GM12865 (cell line): Measurements from ENCODE around the gene DTX1.
A peak's percentile ranks its signal among the peaks of the same experiment; 100 is the strongest.

Experiments used
- DNase-seq: peaks from one replicate; pipeline ENCODE4 v3.0.0; 2010; ENCODE audit warnings: low read depth
- H3K4me3 ChIP-seq: 2 replicates; pipeline ENCODE4 v1.5.1; 2011; ENCODE audit warnings: mild to moderate bottlenecking, low read depth, low read length, control low read depth
- TF ChIP-seq, protein P1 (sequence below): IDR thresholded peaks from 2 replicates; pipeline ENCODE4 v1.5.1; 2011; ENCODE audit warnings: low read length, control low read depth, low read depth, inconsistent platforms; ENCODE audit not compliant: insufficient read depth; ENCODE audit errors: missing control alignments

The DTX1 gene

DNA sequence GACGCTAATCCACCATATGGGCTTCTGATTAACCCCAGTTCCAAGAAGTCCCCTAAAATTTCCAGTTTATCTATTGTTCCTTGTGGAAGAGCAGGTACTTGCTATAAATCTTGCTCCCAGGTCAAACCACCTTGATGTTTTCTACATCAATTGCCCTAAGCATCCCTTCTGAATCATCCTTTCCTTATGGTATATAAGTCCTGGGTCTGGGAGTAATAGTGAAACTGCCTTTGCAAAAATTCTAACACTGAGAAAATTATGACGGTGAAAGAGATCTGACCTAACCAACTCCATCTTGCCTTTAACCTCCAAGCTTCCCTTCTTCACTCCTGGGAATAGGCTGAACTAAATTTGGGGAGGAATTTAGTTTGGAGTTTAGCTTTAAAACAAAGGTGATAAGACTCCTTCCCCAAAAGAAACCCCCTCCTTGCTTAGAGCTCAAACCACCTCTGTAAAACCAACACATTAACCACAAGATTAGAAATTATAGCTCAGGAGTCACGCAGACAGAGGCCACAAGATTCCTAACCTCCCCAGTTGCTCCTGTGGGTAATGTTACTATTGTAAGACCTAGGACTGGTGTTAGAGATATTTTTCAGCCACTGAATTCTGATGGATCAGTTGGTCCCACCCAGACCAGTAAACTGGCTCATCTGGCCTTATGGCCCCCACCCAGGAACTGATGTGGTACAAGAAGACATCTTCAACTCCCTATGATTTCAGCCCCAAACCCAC is 33.8 kb upstream of the DTX1 start:
- H3K4me3 ChIP-seq: no peak overlapping the region
- DNase-seq: no peak
- TF ChIP-seq, protein P1, sequence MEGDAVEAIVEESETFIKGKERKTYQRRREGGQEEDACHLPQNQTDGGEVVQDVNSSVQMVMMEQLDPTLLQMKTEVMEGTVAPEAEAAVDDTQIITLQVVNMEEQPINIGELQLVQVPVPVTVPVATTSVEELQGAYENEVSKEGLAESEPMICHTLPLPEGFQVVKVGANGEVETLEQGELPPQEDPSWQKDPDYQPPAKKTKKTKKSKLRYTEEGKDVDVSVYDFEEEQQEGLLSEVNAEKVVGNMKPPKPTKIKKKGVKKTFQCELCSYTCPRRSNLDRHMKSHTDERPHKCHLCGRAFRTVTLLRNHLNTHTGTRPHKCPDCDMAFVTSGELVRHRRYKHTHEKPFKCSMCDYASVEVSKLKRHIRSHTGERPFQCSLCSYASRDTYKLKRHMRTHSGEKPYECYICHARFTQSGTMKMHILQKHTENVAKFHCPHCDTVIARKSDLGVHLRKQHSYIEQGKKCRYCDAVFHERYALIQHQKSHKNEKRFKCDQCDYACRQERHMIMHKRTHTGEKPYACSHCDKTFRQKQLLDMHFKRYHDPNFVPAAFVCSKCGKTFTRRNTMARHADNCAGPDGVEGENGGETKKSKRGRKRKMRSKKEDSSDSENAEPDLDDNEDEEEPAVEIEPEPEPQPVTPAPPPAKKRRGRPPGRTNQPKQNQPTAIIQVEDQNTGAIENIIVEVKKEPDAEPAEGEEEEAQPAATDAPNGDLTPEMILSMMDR: no peak

- no peak overlapping the region for H3K4me3 ChIP-seq
- no peak for DNase-seq
- TF ChIP-seq, protein P1: no peak
These were observed 28.8 kb upstream of the DTX1 start for GRCh38 chr12:113027726-113028125.

DNA sequence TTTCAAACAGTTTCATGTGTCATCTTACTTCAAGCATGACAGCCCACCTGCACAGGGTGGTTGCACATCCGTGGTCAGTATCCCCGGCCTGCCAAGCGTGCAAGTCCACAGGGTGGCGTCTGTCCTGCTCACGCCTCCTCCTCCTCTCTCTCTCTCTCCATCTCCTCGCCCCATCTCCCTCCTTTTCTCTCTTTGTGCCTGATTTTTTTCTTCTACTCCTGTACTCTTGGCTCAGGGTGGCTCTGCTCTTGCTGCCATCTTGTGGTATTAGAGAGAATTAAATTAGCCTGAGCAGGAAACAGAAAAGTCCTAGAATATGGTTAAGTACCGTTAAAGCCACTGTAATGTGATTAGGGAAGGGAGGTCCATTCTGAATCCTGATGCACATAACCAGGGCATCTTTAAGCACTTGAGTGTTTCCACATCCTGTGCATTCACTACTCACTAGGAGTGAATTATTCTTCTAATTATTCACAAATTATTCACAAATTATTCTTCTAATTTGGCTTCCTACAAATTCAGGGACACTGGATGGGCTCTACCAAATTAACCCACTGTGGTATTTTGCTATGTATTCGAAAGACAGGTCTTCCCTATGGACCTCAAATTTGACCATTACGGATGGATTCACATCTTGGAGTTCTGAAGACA is 25.5 kb upstream of the DTX1 start:
- TF ChIP-seq, protein P1: peak; percentile 61

DNA sequence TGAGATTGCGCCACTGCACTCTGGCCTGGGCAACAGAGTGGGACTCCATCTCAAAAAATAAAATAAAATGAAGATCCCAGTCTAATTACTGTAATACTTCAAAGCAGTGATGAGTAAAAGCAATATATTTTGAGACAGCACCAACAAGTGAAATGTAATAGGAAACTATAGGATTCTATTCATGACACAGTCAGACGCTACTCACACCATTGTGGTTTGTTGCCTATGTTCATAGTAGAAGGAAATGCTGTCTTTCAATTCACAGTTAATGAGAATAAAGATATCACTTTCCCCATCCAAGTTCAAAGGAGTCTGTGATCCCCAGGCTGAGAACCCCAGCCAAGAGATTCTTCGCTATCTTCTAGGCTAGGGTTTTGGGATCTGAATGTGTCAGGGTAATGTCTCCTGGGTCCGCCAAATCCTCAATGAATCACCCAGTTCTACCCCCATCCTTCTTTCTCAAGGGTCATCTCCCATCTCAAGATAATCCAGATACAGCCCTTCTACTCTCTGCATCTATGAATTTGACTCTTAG is 16.6 kb upstream of the DTX1 start:
- no peak overlapping the region for H3K4me3 ChIP-seq
- DNase-seq: no peak
- TF ChIP-seq, protein P1: no peak

More for the DNA sequence above, 25.5 kb upstream of the DTX1 start:
- H3K4me3 ChIP-seq: no peak overlapping the region
- peak; percentile 55 for DNase-seq

- no peak for DNase-seq
- no peak overlapping the region for H3K4me3 ChIP-seq
- TF ChIP-seq, protein P1: no peak
These were observed 15.8 kb upstream of the DTX1 start for GRCh38 chr12:113040722-113041171.

DNA sequence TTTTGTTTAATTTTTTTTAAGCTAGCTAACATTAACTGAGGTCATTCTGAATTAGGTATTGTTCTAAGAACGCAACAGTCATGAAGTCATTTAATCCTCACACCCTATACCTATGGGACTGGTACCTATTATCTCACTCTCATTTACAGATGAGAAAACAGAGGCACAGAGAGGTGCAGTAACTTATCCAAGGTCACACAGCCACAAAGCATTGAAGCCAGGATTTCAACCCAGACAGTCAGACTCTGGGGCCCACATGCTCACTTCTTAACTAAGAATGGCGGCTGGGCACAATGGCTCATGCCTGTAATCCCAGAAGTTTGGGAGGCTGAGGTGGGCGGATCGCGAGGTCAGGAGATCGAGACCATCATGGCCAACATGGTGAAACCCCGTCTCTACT is 15.0 kb upstream of the DTX1 start:
- DNase-seq: no peak
- H3K4me3 ChIP-seq: no peak overlapping the region
- TF ChIP-seq, protein P1: no peak
